ENCODE data around the gene VCAM1. TPM values are rescaled to one million over a fixed set of nuclear protein-coding genes. Genes with fewer than 3 reads are reported as not detected.
"Not testable (repeated sequence)": the region's sequence is repeated elsewhere in the genome, so short reads cannot be mapped to it uniquely, and the experiment has no call there.

Gene VCAM1
- total RNA-seq, 2 donors from 2014 or later, result 6.4 to 7.0 TPM

- no peak for DNase-seq (ENCODE audit: low spot score)
- no peaks in the 10 kb centered on the region for H3K36me3 ChIP-seq
- no peak for TF ChIP-seq CTCF (IDR thresholded peaks at IDR 0.05)
- no peaks in the 10 kb centered on the region for H3K9me3 ChIP-seq
- H3K4me3 ChIP-seq, result no peak overlapping the region
- no peak overlapping the region for H3K27ac ChIP-seq
- H3K4me1 ChIP-seq, result peaks cover 0 to 10% of the 10 kb centered on the region in 2 donors
- H3K27me3 ChIP-seq, result no peaks in the 10 kb centered on the region
These were observed 12.7 kb upstream of the VCAM1 start for GRCh38 chr1:100706856-100707255.

- TF ChIP-seq CTCF (IDR thresholded peaks at IDR 0.05), result no peak
- no peaks in the 10 kb centered on the region for H3K27me3 ChIP-seq
- DNase-seq (ENCODE audit: low spot score), result no peak
- H3K4me1 ChIP-seq, result peaks cover 0 to 10% of the 10 kb centered on the region in 2 donors
- no peaks in the 10 kb centered on the region for H3K9me3 ChIP-seq
- H3K4me3 ChIP-seq, result no peak overlapping the region
- no peak overlapping the region for H3K27ac ChIP-seq
- H3K36me3 ChIP-seq, result no peaks in the 10 kb centered on the region
These were observed 11.0 kb upstream of the VCAM1 start for GRCh38 chr1:100708476-100709062.

GRCh38 chr1:100710906-100711682 is 8.4 kb upstream of the VCAM1 start:
- TF ChIP-seq CTCF (IDR thresholded peaks at IDR 0.05), result no peak
- H3K27me3 ChIP-seq, result no peaks in the 10 kb centered on the region

GRCh38 chr1:100713027-100713426 is 6.5 kb upstream of the VCAM1 start:
- not testable (repeated sequence) for H3K27me3 ChIP-seq; H3K9me3 ChIP-seq; H3K36me3 ChIP-seq; H3K27ac ChIP-seq; DNase-seq (ENCODE audit: low spot score); H3K4me3 ChIP-seq; H3K4me1 ChIP-seq

More at GRCh38 chr1:100710906-100711682, 8.4 kb upstream of the VCAM1 start:
- H3K36me3 ChIP-seq, result no peaks in the 10 kb centered on the region
- H3K27ac ChIP-seq, result no peak overlapping the region
- H3K9me3 ChIP-seq, result no peaks in the 10 kb centered on the region
- no peak for DNase-seq (ENCODE audit: low spot score)
- H3K4me3 ChIP-seq, result no peak overlapping the region
- H3K4me1 ChIP-seq, result peaks cover 0 to 10% of the 10 kb centered on the region in 2 donors

- Histone ChIP-seq H3K4me3 (no peak overlapping the region), H3K36me3 (no peaks in the 10 kb centered on the region), H3K9me3 (no peaks in the 10 kb centered on the region), H3K4me1 (no peaks in the 10 kb centered on the region), H3K27me3 (no peaks in the 10 kb centered on the region), H3K27ac (no peak overlapping the region)
- TF ChIP-seq CTCF (IDR thresholded peaks at IDR 0.05), result no peak
- no peak for DNase-seq (ENCODE audit: low spot score)
These were observed 5.9 kb upstream of the VCAM1 start for GRCh38 chr1:100713626-100714025.

GRCh38 chr1:100714599-100714998 is 4.9 kb upstream of the VCAM1 start:
- Histone ChIP-seq H3K27ac (no peak overlapping the region), H3K4me1 (no peaks in the 10 kb centered on the region), H3K4me3 (no peak overlapping the region), H3K36me3 (no peaks in the 10 kb centered on the region), H3K9me3 (no peaks in the 10 kb centered on the region), H3K27me3 (no peaks in the 10 kb centered on the region)
- no peak for DNase-seq (ENCODE audit: low spot score)
- no peak for TF ChIP-seq CTCF (IDR thresholded peaks at IDR 0.05)

All from right atrium auricular region (tissue), 2 donors.